HT1080 (cell line): ENCODE measurements around the gene AHDC1. TPM values are rescaled to one million over a fixed set of nuclear protein-coding genes. Genes with fewer than 3 reads are reported as not detected.
"Not testable (repeated sequence)": the region's sequence is repeated elsewhere in the genome, so short reads cannot be mapped to it uniquely, and the experiment has no call there.

ENCODE experiments used
- DNase-seq: peaks from one replicate; pipeline ENCODE4 v3.0.0-alpha.2; 2015; ENCODE audit warnings: low read depth
- total RNA-seq: library from RNA; depleted of rRNA; stranded (reverse); fragments of >200 nt; shearing (Covaris generic); gene quantifications from 2 replicates; pipeline ENCODE4 v1.2.3, GENCODE V29; 2014

AHDC1 gene
- total RNA-seq, 1 experiment from 2014 or later, result 10.3 TPM

- DNase-seq, result no peak
Observed at GRCh38 chr1:27566462-27567145, 37.3 kb downstream of the AHDC1 start.

DNA sequence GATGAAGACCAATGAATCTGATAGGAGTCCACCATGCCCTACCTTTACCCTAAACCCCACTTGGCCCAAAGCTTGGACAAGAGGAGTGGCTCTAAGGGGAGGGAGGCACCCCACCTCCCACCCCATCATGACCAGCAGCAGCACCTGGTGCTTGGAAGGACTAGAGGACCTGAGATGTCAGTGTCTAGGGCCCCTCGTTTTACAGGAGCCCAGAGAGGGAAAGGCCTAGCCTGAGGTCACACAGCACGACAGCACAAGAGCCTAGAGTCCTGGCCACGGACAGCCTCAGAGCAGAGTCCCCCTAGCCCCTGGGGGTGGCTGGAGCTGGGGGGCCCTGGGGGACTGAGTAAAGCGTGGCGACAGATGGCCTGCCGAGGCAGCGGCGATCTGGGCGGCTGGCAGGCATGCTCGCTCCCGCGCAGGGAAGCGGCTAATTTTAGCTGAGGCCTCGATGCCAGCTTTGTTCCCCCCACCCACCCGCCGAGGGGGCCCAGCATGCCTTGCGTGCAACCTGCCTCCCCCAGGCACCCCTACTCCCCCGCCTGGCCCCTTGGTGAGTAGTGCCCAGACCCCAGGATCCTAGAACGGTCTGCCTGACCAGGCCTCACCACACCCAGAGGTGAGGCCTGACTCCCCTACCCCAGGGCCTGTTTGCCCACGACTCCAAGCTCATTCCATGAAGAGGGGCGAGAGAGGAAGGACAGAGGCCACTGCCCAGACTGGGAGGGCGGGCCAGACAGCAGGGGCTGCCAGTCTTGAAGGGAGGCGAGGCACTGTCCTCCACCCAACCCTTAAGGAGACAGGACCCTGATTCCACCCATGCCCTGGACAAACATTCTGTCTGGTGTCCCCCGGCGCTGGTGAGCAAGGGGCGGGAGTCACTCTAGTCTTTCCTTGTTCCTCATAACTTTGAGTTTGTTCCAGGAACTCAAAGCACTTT lies 39.0 kb downstream of the AHDC1 start:
- DNase-seq, result no peak

DNA sequence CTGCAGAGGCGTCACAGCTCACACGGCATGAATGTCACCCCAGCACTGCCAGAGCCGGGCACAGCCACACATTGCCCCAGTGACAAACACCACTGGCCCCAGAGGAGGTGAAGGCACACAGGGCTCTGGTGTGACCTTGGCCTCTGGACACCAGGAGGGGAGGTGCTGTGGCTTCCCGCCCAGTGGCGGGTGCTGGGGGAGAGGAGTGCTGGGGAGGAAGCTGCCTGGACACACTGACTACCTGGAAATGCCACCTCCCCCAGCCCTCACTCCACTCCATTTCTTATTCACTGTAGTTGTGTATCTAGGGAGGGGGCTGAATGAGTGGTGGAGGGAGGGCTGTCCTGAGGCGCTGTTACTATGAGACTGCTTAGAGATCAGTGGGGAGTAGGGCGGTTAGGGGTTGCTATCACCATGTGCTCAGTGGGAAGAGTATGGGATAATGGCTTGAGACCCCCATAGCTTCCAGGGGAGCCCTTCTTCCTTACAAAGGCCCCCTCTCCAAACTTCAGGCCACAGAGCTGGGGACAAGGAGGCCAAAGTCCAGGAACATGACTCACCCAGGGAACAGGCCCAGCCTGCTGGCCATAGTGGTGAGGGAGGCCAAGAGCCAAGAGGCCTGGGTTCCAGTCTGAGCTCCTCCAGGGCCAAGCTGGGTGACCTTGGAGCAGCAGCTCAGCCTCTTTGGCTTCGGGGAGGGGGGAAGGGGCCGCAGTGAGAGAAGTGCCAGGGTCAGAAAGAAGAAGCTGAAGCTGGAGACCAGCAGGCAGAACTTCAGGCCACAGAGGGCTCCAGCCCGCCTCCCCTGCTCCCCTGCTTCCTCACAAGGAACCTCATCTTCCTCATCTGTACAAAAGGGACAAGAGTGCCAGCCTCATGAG lies 40.1 kb downstream of the AHDC1 start:
- no peak for DNase-seq

GRCh38 chr1:27563341-27563590 lies 40.7 kb downstream of the AHDC1 start:
- no peak for DNase-seq

GRCh38 chr1:27562534-27563340 lies 41.2 kb downstream of the AHDC1 start:
- no peak for DNase-seq

DNA sequence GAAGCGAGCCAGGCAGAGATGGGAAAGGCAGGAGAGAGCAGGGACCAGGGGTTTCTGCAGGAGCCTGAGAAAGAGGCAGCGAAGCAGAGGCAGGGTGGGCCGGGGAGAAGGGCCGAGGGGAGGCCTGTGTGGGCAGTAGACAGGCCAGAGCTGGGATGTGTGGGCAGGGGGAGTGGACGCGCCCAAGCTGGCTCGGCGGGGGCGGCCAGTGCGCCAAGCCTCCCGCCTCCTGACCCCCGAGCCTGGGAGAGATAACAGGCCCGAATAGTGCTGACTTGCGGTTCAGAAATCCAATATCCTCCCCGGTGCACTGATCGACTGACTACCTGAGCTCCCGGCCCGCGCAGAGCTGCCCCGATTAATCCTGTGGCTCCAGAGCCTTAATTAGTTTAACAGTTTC lies 41.9 kb downstream of the AHDC1 start:
- DNase-seq, result no peak

- no peak for DNase-seq
Observed at GRCh38 chr1:27561124-27561899, 42.6 kb downstream of the AHDC1 start.

DNA sequence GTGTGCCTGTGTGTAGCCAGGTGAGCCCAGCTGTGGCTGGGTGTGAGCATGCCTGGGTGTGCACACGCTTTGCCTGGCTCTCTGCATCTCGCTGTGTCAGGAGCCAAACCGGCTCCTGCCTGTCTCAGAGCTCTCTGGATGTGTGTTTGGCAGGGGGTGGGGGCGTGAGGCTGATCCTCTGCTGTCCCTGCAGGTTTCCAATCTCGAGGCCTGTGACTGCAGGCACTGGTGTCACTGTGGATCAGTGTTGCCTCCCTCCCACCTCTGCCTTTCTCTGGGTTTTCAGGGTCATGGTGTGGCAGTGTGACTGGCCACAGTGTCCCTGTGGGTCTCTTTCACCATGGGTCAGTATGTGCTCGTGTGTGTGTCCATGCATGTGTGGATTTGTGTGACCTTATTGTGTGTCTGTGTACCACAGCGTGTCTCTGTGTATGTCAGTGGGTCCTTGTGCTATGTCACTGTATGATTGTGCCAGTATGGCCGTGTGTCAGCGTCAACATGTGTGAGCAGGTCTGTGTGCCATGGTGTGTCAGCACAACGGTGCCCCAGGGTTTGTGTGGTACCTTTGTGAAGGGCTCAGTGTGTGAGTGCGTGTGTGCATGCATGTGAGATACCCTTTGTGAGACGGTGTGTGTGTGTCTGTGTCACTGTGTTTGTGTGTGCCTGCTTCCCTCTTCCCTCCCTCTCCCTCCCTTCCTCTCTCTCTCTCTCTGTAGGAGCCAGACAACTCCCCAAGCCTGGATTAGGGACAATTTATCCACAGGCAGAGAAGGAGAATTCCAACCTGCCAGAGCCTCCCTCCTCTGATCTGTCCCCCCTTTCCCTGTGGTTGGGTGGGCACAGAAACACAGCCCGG lies 43.4 kb downstream of the AHDC1 start:
- DNase-seq, result no peak

DNA sequence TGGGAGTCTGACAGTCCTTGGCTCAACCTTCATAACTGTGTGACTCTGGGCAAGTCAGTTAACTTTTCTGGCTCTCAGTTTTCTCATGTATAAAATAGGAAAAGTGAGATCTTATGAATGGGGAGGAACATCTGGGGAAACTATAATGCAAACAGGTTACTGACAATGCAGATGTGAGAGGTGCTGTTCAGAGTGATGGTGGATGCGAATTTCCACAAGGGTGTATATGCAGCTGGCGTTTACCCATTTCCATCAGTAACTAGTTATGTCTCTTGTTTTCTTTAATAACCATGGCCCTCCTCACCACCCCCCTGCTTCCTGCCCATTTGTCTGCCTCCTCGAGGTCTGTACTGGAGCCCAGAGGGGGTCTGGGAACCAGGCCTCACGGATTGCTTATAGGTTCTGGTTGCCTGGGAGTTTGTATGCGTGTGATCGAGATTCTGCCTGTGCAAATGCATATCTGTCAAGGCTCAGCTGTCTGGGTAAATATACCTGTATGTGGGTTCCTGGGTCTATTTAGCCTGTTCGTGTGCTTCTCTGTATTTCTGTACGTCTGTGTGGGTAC lies 44.4 kb downstream of the AHDC1 start:
- DNase-seq, result no peak

- peak; percentile 37 for DNase-seq
Observed at GRCh38 chr1:27557596-27558340, 46.2 kb downstream of the AHDC1 start.

DNA sequence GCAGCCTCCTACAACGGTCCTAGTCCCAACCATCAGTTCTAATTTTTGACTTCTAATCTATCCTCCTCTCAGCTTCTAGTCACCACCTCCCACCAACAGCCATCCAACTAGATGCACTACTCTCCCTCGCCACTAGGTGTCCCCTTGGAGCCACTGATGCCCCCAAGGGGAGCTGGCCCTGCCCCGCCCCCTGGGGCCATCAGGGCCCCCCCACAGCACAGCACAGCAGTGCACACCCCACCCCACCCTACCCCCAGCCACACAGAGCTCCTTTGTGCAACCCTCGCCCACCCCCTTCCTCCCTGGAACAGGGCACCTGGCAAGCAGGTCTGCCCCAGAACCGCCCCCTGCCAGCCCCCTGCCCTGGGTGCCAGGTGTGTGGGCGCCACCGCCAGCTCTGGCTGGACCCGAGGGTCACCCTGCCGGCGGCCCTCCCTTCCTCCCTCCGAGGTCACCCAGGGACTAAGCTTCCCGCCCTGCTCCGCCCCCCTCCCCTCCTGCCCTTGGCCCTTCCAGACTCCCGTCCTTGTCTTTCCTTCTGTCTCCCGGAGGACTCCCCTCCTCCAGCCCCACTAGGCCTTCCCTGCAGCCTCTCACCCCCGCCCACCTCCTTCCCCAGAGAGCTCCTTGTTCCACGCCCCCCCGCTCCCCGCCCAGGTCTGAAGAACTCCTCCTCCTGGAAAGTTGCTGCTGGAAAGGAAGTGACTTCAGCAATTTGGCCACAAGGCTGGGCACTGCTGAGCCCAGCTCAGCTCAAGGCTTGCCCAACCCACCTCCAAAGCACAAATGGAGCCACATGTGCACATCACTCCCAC lies 47.0 kb downstream of the AHDC1 start:
- DNase-seq, result peak; percentile 91

- no peak for DNase-seq
Observed at GRCh38 chr1:27556435-27556780, 47.5 kb downstream of the AHDC1 start.

DNA sequence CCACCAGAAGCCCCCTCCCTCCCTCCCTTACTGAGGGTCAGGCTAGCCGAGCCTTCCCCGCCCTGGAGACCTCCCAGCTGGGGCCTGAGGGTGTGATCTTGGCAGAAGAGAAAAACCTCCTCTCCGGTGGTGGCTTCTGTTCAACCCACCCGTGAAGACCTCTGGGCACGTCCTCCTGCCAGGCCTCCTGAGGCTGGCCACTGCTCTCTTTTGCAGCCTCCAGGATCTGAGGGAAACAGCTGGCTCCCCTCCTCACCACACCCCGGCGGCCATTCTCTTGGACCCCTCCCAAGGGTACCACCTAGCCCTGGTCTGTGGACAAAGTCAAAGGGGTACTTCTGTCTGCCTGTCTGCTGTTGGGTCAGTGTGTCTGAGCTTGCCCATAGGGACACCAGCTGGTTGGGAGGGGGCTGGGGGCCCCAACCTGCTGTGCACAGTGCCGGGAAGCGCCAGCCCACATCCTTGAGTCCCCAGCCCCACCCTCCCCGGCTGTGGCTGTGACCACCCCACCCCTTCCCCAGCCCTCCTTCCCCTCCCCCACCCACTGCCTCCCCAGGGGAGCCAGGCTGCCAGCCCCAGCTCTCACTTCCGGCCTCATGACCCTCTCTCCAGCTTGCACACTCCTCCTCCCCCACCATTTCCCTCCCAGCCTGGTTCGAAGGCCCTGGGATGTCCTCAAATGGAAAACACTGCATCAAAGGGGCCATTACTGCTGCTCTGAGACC lies 48.1 kb downstream of the AHDC1 start:
- no peak for DNase-seq

- DNase-seq, result no peak
Observed at GRCh38 chr1:27554759-27555699, 48.9 kb downstream of the AHDC1 start.

DNA sequence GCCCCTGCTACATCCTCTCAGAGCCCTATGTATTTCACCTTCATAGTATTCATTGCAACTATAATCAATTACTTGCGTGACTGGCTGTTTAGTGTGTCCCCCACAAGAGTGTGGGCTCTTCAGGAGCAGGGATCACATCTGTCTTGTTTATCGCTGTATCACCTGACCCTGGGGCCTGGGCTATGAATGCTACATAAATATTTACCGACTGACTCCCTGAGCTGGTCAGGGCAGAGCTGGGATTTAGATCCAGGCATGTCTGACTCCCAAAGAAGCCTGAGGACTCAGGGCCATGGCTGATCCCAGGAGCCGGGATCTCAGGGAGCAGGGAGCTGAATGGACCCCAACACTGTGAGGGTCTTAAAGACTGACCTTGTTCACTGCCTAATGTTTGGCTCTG lies 49.7 kb downstream of the AHDC1 start:
- DNase-seq, result no peak

GRCh38 chr1:27553823-27554222 lies 50.1 kb downstream of the AHDC1 start:
- not testable (repeated sequence) for DNase-seq
